GM06990 (cell line): ENCODE results near the gene MYO5B.

Source experiments
- DNase-seq: peaks from one replicate; pipeline ENCODE4 v3.0.0-alpha.2; 2011; ENCODE audit not compliant: insufficient read length; ENCODE audit errors: extremely low read depth
- H3K27me3 ChIP-seq: replicated peaks from 2 replicates; pipeline ENCODE4 v1.6.0; 2011; ENCODE audit warnings: low read length; ENCODE audit not compliant: control insufficient read depth, insufficient read depth
- H3K36me3 ChIP-seq: 2 replicates; pipeline ENCODE4 v1.5.1; 2011; ENCODE audit warnings: low read length; ENCODE audit not compliant: control insufficient read depth, insufficient read depth
- H3K4me3 ChIP-seq: replicated peaks from 2 replicates; pipeline ENCODE4 v1.5.1; 2011; ENCODE audit warnings: low read depth, mild to moderate bottlenecking, control low read depth, low read length
- CTCF ChIP-seq: IDR thresholded peaks from 2 replicates; pipeline ENCODE4 v1.5.1; 2011; ENCODE audit warnings: low read length, control low read depth, mild to moderate bottlenecking, inconsistent platforms; ENCODE audit not compliant: insufficient read depth, poor library complexity, severe bottlenecking

Gene MYO5B

GRCh38 chr18:50002781-50003180 lies 192.2 kb downstream of the MYO5B start:
- TF ChIP-seq CTCF = no peak
- no peak for DNase-seq
- H3K4me3 ChIP-seq = no peak overlapping the region
- H3K36me3 ChIP-seq = no peaks in the 10 kb centered on the region
- peaks cover 3% of the 10 kb centered on the region for H3K27me3 ChIP-seq

- no peak for TF ChIP-seq CTCF
- Histone ChIP-seq H3K36me3 (no peaks in the 10 kb centered on the region), H3K4me3 (no peak overlapping the region), H3K27me3 (peaks cover 3% of the 10 kb centered on the region)
- DNase-seq = no peak
Observed at GRCh38 chr18:50000227-50000626, 194.7 kb downstream of the MYO5B start.

GRCh38 chr18:49999128-49999527 lies 195.8 kb downstream of the MYO5B start:
- Histone ChIP-seq H3K4me3 (no peak overlapping the region), H3K36me3 (no peaks in the 10 kb centered on the region), H3K27me3 (peaks cover 3% of the 10 kb centered on the region)
- no peak for TF ChIP-seq CTCF
- no peak for DNase-seq

- no peak for TF ChIP-seq CTCF
- H3K27me3 ChIP-seq = peaks cover 2% of the 10 kb centered on the region
Observed at GRCh38 chr18:49997558-49997957, 197.4 kb downstream of the MYO5B start.

GRCh38 chr18:49994410-49994809 lies 200.5 kb downstream of the MYO5B start:
- no peaks in the 10 kb centered on the region; the same call in none of the 2 replicates for H3K27me3 ChIP-seq
- no peak for TF ChIP-seq CTCF
- no peak overlapping the region for H3K4me3 ChIP-seq
- no peaks in the 10 kb centered on the region for H3K36me3 ChIP-seq
- no peak for DNase-seq

More at GRCh38 chr18:49997558-49997957, 197.4 kb downstream of the MYO5B start:
- Histone ChIP-seq H3K36me3 (no peaks in the 10 kb centered on the region), H3K4me3 (no peak overlapping the region)
- no peak for DNase-seq

- no peak for DNase-seq
- no peak for TF ChIP-seq CTCF
- H3K4me3 ChIP-seq = no peak overlapping the region
- no peaks in the 10 kb centered on the region for H3K36me3 ChIP-seq
- no peaks in the 10 kb centered on the region; the same call in none of the 2 replicates for H3K27me3 ChIP-seq
Observed at GRCh38 chr18:49993299-49993698, 201.6 kb downstream of the MYO5B start.
